H1 (cell line): ENCODE measurements around the gene CNDP2. TPM values are rescaled to one million over a fixed set of nuclear protein-coding genes. Genes with fewer than 3 reads are reported as not detected.

Source experiments
- CTBP2 ChIP-seq: IDR thresholded peaks from 2 replicates; pipeline ENCODE4 v1.7.0; 2011; ENCODE audit warnings: borderline replicate concordance, mild to moderate bottlenecking, moderate library complexity, mixed read lengths, low read length; ENCODE audit not compliant: insufficient read depth, insufficient read length
- JUND ChIP-seq: IDR thresholded peaks from 2 replicates; pipeline ENCODE4 v1.6.1; 2011; ENCODE audit warnings: mild to moderate bottlenecking, improper control_type of control experiment, low read length
- polyA plus RNA-seq, 7 experiments: library from polyadenylated mRNA; depleted of rRNA in 3 of 7; stranded (reverse) in 5 of 7; unstranded in 2 of 7; fragments of >200 nt in 5 of 7; fragments of 200-250 nt in 2 of 7; gene quantifications; 1 replicate in 5 of 7; 2 replicates in 1 of 7; 4 replicates in 1 of 7; pipeline versions ENCODE4 v1.2.1 to v1.2.3, GENCODE V29; 2011 to 2013; ENCODE audit warnings: missing spikeins in 2 of 7, mixed read lengths in 2 of 7
- total RNA-seq: library from RNA; stranded (reverse); fragmentation: NEBNext Ultra II Directional; extraction: Animal tissue kit (Norgen Biotek cat#: 25700); gene quantifications from 2 replicates; pipeline ENCODE4 v1.2.1, GENCODE V29; 2021

Gene CNDP2
- total and polyA plus RNA-seq, 2 of the 8 experiments (the other 6 are each of a cell fraction or from before 2014, with no cell fraction given) = 71.8 to 243 TPM

- TF ChIP-seq JUND (no peak), CTBP2 (no peak)
Observed at GRCh38 chr18:74522635-74523548, 26.7 kb downstream of the CNDP2 start (continued).
